Inflammatory macrophage (primary cell): ENCODE results near the gene NAV2.
A peak's percentile ranks its signal among the peaks of the same experiment; 100 is the strongest.

Experiments used
- DNase-seq, 2 donors: peaks; one replicate each; pipeline ENCODE4 v3.0.0-alpha.2; 2020 to 2022

NAV2 gene

GRCh38 chr11:19715373-19715772, 2.7 kb downstream of the NAV2 start:
- peak in 1 of 2 donors; percentile 27 for DNase-seq

GRCh38 chr11:19718051-19718450, 5.4 kb downstream of the NAV2 start:
- DNase-seq, result no peak

GRCh38 chr11:19718951-19719350, 6.3 kb downstream of the NAV2 start:
- no peak for DNase-seq

GRCh38 chr11:19719960-19720359, 7.3 kb downstream of the NAV2 start:
- DNase-seq, result no peak

- peak; percentile 63 to 74 for DNase-seq
Measured at GRCh38 chr11:19721176-19721575, 8.5 kb downstream of the NAV2 start.

- DNase-seq, result peak in 1 of 2 donors; percentile 22
Measured at GRCh38 chr11:19722702-19723101, 10.1 kb downstream of the NAV2 start.

GRCh38 chr11:19723572-19724342, 11.1 kb downstream of the NAV2 start:
- DNase-seq, result peak; percentile 29 to 35

GRCh38 chr11:19724765-19725164, 12.1 kb downstream of the NAV2 start:
- no peak for DNase-seq

GRCh38 chr11:19725379-19726079, 12.9 kb downstream of the NAV2 start:
- DNase-seq, result no peak

- peak; percentile 71 to 83 for DNase-seq
Measured at GRCh38 chr11:19727246-19727645, 14.6 kb downstream of the NAV2 start.

- DNase-seq, result peak; percentile 91 to 97
Measured at GRCh38 chr11:19728436-19728835, 15.8 kb downstream of the NAV2 start.

- peak in 1 of 2 donors; percentile 31 for DNase-seq
Measured at GRCh38 chr11:19729141-19729540, 16.5 kb downstream of the NAV2 start.

GRCh38 chr11:19730373-19730772, 17.7 kb downstream of the NAV2 start:
- no peak for DNase-seq

- DNase-seq, result no peak
Measured at GRCh38 chr11:19734171-19734570, 21.5 kb downstream of the NAV2 start.

- DNase-seq, result no peak
Measured at GRCh38 chr11:19735157-19735908, 22.7 kb downstream of the NAV2 start.

GRCh38 chr11:19735909-19736498, 23.4 kb downstream of the NAV2 start:
- DNase-seq, result no peak

GRCh38 chr11:19736831-19737230, 24.2 kb downstream of the NAV2 start:
- DNase-seq, result no peak

GRCh38 chr11:19737575-19737974, 24.9 kb downstream of the NAV2 start:
- DNase-seq, result no peak

GRCh38 chr11:19738124-19738523, 25.5 kb downstream of the NAV2 start:
- DNase-seq, result no peak

- no peak for DNase-seq
Measured at GRCh38 chr11:19739872-19740271, 27.2 kb downstream of the NAV2 start.

GRCh38 chr11:19740586-19740985, 27.9 kb downstream of the NAV2 start:
- no peak for DNase-seq

- peak; percentile 73 to 82 for DNase-seq
Measured at GRCh38 chr11:19742588-19743292, 30.1 kb downstream of the NAV2 start.
